Measurements from ENCODE around the gene CYTH1.

DNA sequence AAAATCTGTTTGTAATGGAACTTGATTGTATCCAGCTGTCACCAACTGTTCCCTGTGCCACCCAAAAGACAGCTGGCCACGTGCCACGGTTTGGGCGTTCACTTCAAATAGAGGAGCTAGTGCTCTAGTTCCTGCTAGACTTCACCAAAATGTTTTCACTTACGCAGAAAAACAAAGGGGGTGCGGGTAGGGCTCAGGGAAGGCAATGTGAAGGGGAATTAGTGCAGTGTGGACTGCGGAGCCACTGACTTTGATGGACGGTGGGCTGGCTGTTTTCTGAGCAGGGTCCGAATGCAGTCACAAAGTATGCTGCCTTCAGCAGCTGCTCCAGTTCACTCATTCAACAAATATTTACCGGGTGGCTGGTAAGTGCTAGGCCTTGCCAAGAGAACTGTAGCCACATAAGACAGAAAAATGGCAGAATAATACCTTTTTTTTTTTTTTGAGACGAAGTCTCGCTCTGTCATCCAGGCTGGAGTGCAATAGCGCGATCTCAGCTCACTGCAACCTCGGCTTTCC lies 7.6 kb upstream of the CYTH1 start:
- no peak for TF ChIP-seq POLR2A (IDR thresholded peaks at IDR 0.05; ENCODE audit: low read depth, low read length)
- TF ChIP-seq SMAD1 (IDR thresholded peaks at IDR 0.05; ENCODE audit: low read depth, partially characterized antibody) = no peak
- TF ChIP-seq, protein P1, sequence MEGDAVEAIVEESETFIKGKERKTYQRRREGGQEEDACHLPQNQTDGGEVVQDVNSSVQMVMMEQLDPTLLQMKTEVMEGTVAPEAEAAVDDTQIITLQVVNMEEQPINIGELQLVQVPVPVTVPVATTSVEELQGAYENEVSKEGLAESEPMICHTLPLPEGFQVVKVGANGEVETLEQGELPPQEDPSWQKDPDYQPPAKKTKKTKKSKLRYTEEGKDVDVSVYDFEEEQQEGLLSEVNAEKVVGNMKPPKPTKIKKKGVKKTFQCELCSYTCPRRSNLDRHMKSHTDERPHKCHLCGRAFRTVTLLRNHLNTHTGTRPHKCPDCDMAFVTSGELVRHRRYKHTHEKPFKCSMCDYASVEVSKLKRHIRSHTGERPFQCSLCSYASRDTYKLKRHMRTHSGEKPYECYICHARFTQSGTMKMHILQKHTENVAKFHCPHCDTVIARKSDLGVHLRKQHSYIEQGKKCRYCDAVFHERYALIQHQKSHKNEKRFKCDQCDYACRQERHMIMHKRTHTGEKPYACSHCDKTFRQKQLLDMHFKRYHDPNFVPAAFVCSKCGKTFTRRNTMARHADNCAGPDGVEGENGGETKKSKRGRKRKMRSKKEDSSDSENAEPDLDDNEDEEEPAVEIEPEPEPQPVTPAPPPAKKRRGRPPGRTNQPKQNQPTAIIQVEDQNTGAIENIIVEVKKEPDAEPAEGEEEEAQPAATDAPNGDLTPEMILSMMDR (IDR thresholded peaks at IDR 0.05 in 2 of 3, conservative IDR thresholded peaks at IDR 0.05 in 1 of 3; ENCODE audit: control insufficient read depth in 2 of 3, extremely low read depth in 1 of 3, insufficient read depth in 1 of 3, low read depth in 3 of 3, low read length in 3 of 3) = no peak
- no peak for TF ChIP-seq EZH2 (IDR thresholded peaks at IDR 0.05; ENCODE audit: borderline replicate concordance, control insufficient read depth, low read depth, low read length)
- TF ChIP-seq SPI1 (IDR thresholded peaks at IDR 0.05; ENCODE audit: borderline replicate concordance, insufficient read depth, low read depth, low read length) = no peak
- TF ChIP-seq CHD2 (IDR thresholded peaks at IDR 0.05; ENCODE audit: borderline replicate concordance, low read depth, low read length) = no peak
- TF ChIP-seq, protein P2, sequence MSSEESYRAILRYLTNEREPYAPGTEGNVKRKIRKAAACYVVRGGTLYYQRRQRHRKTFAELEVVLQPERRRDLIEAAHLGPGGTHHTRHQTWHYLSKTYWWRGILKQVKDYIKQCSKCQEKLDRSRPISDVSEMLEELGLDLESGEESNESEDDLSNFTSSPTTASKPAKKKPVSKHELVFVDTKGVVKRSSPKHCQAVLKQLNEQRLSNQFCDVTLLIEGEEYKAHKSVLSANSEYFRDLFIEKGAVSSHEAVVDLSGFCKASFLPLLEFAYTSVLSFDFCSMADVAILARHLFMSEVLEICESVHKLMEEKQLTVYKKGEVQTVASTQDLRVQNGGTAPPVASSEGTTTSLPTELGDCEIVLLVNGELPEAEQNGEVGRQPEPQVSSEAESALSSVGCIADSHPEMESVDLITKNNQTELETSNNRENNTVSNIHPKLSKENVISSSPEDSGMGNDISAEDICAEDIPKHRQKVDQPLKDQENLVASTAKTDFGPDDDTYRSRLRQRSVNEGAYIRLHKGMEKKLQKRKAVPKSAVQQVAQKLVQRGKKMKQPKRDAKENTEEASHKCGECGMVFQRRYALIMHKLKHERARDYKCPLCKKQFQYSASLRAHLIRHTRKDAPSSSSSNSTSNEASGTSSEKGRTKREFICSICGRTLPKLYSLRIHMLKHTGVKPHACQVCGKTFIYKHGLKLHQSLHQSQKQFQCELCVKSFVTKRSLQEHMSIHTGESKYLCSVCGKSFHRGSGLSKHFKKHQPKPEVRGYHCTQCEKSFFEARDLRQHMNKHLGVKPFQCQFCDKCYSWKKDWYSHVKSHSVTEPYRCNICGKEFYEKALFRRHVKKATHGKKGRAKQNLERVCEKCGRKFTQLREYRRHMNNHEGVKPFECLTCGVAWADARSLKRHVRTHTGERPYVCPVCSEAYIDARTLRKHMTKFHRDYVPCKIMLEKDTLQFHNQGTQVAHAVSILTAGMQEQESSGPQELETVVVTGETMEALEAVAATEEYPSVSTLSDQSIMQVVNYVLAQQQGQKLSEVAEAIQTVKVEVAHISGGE (CRISPR knock-in tag; IDR thresholded peaks at IDR 0.05) = no peak
- TF ChIP-seq EP300 (IDR thresholded peaks at IDR 0.05; ENCODE audit: borderline replicate concordance in 1 of 2, control insufficient read depth in 1 of 2, low read depth in 2 of 2, low read length in 2 of 2) = no peak
- no peak for TF ChIP-seq NRF1 (conservative IDR thresholded peaks at IDR 0.05; ENCODE audit: low read depth, low read length)
- no peak for TF ChIP-seq SIN3A (IDR thresholded peaks at IDR 0.05; ENCODE audit: low read depth, low read length)
- TF ChIP-seq IKZF2 (IDR thresholded peaks at IDR 0.05) = no peak

Measured in GM12878 (cell line).